ENCODE data around the gene SLC41A1. TPM values are rescaled to one million over a fixed set of nuclear protein-coding genes. Genes with fewer than 3 reads are reported as not detected.

Gene SLC41A1
- total RNA-seq, 2 experiments from 2014 or later = 23.8 to 26.4 TPM

DNA sequence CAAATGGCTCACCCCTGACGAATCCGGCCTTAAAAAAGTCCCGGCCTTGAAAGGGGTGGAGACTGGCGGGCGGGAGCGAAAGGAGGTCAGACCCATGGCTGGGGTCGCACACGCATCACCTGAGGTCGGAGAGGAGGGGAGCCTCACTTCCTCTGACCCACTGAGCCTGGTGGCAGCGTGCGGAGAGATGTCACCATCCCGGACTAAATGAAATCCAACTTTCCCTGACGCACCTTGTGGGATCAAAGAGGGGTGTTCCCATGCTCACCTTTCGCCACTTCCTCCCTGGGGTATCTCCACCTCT lies 709 bp upstream of the SLC41A1 start:
- POLR2A ChIA-PET = interaction anchor here (1.0 to 2.9 kb wide), 4 partner anchors 8 to 64 kb away, joined by 4 to 21 read pairs (median 14); partner anchors contain the start of genes NUCKS1, PM20D1 and RAB29
- H3K4me3 Mint-ChIP-seq = peak overlapping the region; percentile 97
- H3K4me3 ChIP-seq (ENCODE audit: low read length) = peak overlapping the region; percentile 97
- TF ChIP-seq, protein P1, sequence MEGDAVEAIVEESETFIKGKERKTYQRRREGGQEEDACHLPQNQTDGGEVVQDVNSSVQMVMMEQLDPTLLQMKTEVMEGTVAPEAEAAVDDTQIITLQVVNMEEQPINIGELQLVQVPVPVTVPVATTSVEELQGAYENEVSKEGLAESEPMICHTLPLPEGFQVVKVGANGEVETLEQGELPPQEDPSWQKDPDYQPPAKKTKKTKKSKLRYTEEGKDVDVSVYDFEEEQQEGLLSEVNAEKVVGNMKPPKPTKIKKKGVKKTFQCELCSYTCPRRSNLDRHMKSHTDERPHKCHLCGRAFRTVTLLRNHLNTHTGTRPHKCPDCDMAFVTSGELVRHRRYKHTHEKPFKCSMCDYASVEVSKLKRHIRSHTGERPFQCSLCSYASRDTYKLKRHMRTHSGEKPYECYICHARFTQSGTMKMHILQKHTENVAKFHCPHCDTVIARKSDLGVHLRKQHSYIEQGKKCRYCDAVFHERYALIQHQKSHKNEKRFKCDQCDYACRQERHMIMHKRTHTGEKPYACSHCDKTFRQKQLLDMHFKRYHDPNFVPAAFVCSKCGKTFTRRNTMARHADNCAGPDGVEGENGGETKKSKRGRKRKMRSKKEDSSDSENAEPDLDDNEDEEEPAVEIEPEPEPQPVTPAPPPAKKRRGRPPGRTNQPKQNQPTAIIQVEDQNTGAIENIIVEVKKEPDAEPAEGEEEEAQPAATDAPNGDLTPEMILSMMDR (IDR thresholded peaks at IDR 0.05) = no peak
- H3K9me3 Mint-ChIP-seq = no peaks in the 10 kb centered on the region
- H3K36me3 ChIP-seq (ENCODE audit: insufficient read depth, low read length) = peaks cover 7% of the 10 kb centered on the region
- CTCF ChIA-PET = interaction anchor here (0.9 kb wide), 1 partner anchor 222 kb away, joined by 4 read pairs; no protein-coding TSS in a partner anchor
- H3K36me3 Mint-ChIP-seq (ENCODE audit: low read depth) = peaks cover 38% of the 10 kb centered on the region
- H3K4me1 Mint-ChIP-seq (ENCODE audit: low read depth) = peaks cover 54% of the 10 kb centered on the region
- peak overlapping the region; percentile 85 for H3K27ac Mint-ChIP-seq
- H3K27me3 ChIP-seq (ENCODE audit: control insufficient read depth in 1 of 2, insufficient read depth in 2 of 2, low read length in 2 of 2) = no peaks in the 10 kb centered on the region
- H3K27ac ChIP-seq (ENCODE audit: low read depth in 1 of 2, low read length in 2 of 2) = no peak overlapping the region
- peaks cover 48% of the 10 kb centered on the region for H3K4me1 ChIP-seq (ENCODE audit: insufficient read depth, low read length)
- H3K9me3 ChIP-seq (ENCODE audit: control insufficient read depth in 1 of 2, insufficient read depth in 1 of 2, low read length in 2 of 2) = no peaks in the 10 kb centered on the region
- H3K27me3 Mint-ChIP-seq = no peaks in the 10 kb centered on the region
- intact Hi-C loops (cut with DNase I, micrococcal nuclease) = loop anchor here (1.0 to 2.0 kb wide), 6 partner anchors 35 to 183 kb away; partner anchors contain the start of genes NUCKS1 (in 1 of the 2) and RAB29 (in 1 of the 2)
- peak in 3 of 14 experiments; percentile 37 to 69 (median 59) for DNase-seq
- no peak for ATAC-seq (ENCODE audit: poor library complexity)

DNA sequence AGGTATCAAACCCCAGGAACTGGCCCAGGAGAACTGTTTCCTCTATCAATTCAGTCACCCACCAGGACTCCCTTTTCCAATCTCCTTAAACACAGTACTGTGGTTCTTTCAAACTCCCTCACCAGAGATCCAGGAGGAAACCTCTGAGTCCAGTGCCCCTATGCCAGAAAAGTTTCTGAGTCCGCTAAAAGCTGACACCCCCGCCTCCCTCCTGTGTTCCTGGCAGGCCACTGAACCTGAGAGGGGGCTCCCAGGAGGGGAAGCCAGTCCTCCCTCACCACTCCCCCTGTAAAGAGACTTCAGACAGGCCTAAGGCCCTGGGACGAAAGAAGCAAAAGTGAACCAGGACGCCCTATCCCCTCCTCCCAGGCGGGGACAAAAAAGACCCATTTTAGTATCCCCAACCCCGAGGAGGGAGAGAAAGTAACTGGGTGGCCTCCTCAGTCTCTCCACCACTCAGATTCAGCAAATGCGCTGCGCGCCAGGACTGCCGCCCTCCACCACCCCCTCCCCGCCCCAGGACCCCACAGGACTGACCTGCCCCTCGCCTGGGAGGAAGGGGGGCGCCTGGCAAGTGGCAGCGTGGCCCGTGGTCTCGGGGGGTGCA lies 624 bp downstream of the SLC41A1 start:
- Mint-ChIP-seq H3K27me3 (no peaks in the 10 kb centered on the region), H3K9me3 (no peaks in the 10 kb centered on the region), H3K36me3 (ENCODE audit: low read depth) (peaks cover 44% of the 10 kb centered on the region), H3K27ac (peak overlapping the region; percentile 85), H3K4me3 (peak overlapping the region; percentile 97), H3K4me1 (ENCODE audit: low read depth) (peaks cover 65% of the 10 kb centered on the region)
- CTCF ChIA-PET = interaction anchor here (0.8 kb wide), 1 partner anchor 221 kb away, joined by 3 read pairs; no protein-coding TSS in a partner anchor
- Histone ChIP-seq H3K4me3 (ENCODE audit: low read length) (peak overlapping the region; percentile 97), H3K27me3 (ENCODE audit: control insufficient read depth in 1 of 2, insufficient read depth in 2 of 2, low read length in 2 of 2) (no peaks in the 10 kb centered on the region), H3K9me3 (ENCODE audit: control insufficient read depth in 1 of 2, insufficient read depth in 1 of 2, low read length in 2 of 2) (no peaks in the 10 kb centered on the region), H3K4me1 (ENCODE audit: insufficient read depth, low read length) (peaks cover 57% of the 10 kb centered on the region), H3K27ac (ENCODE audit: low read depth in 1 of 2, low read length in 2 of 2) (peak overlapping the region; percentile 19 to 60), H3K36me3 (ENCODE audit: insufficient read depth, low read length) (peaks cover 8% of the 10 kb centered on the region)
- POLR2A ChIA-PET = interaction anchor here (0.6 to 2.9 kb wide), 7 partner anchors 7 to 42 kb away, joined by 3 to 21 read pairs (median 6); partner anchors contain the start of genes PM20D1 and RAB29
- ATAC-seq (ENCODE audit: poor library complexity) (peak; percentile 4), DNase-seq (peak in 5 of 14 experiments; percentile 11 to 35 (median 34))
- intact Hi-C loops (cut with DNase I, micrococcal nuclease) = loop anchor here (2.0 kb wide), 3 partner anchors 36 to 182 kb away; no protein-coding TSS in a partner anchor
- TF ChIP-seq, protein P1 (IDR thresholded peaks at IDR 0.05) = no peak

DNA sequence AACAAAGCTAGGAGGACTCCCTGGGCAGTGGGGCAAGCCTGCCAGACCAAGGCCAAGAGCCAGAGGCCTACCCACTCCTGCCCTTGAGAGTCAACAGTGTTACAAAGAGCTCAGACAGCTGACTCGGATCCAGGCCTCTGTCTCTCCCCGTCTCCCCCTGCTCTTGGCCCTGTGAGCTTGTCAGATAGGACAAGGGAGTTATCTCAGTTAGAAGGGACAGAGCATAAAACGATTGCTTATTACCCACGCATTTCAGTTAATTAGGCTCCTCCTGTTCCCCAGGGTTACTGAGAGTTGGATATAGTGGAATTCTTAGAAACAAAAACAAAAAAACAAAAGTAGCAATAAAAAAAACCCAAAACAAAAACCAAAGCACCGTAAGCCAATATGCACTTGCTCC lies 1.3 kb downstream of the SLC41A1 start:
- TF ChIP-seq, protein P1 (IDR thresholded peaks at IDR 0.05) = no peak
- H3K4me3 ChIP-seq (ENCODE audit: low read length) = peak overlapping the region; percentile 97
- H3K4me1 ChIP-seq (ENCODE audit: insufficient read depth, low read length) = peaks cover 64% of the 10 kb centered on the region
- ChIA-PET CTCF (interaction anchor here (0.8 kb wide), 1 partner anchor 220 kb away, joined by 3 read pairs; no protein-coding TSS in a partner anchor), POLR2A (interaction anchor here (0.6 to 2.6 kb wide), 6 partner anchors 36 to 220 kb away, joined by 3 to 17 read pairs (median 4); partner anchors contain the start of genes PM20D1 and RAB29)
- no peaks in the 10 kb centered on the region for H3K9me3 Mint-ChIP-seq
- peaks cover 9% of the 10 kb centered on the region for H3K36me3 ChIP-seq (ENCODE audit: insufficient read depth, low read length)
- H3K4me3 Mint-ChIP-seq = peak overlapping the region; percentile 97
- peak overlapping the region in 1 of 2 donors; percentile 9 for H3K27ac ChIP-seq (ENCODE audit: low read depth in 1 of 2, low read length in 2 of 2)
- intact Hi-C loops (cut with DNase I, micrococcal nuclease) = loop anchor here (2.0 kb wide), 3 partner anchors 35 to 181 kb away; no protein-coding TSS in a partner anchor
- no peaks in the 10 kb centered on the region for H3K27me3 Mint-ChIP-seq
- ATAC-seq (ENCODE audit: poor library complexity) = no peak
- H3K27me3 ChIP-seq (ENCODE audit: control insufficient read depth in 1 of 2, insufficient read depth in 2 of 2, low read length in 2 of 2) = no peaks in the 10 kb centered on the region
- no peaks in the 10 kb centered on the region for H3K9me3 ChIP-seq (ENCODE audit: control insufficient read depth in 1 of 2, insufficient read depth in 1 of 2, low read length in 2 of 2)
- peak overlapping the region; percentile 85 for H3K27ac Mint-ChIP-seq
- DNase-seq = peak in 1 of 14 experiments; percentile 23
- peaks cover 48% of the 10 kb centered on the region for H3K36me3 Mint-ChIP-seq (ENCODE audit: low read depth)
- peaks cover 72% of the 10 kb centered on the region for H3K4me1 Mint-ChIP-seq (ENCODE audit: low read depth)
